HepG2 (cell line): ENCODE results near the gene CHID1. TPM values are rescaled to one million over a fixed set of nuclear protein-coding genes. Genes with fewer than 3 reads are reported as not detected.

ENCODE experiments used
- ATAC-seq: fragments of 200-7000 bp; cut with Tn5 transposase; 3 replicates; pipeline ENCODE4 v1.9.1; 2020; ENCODE audit warnings: mild to moderate bottlenecking, moderate library complexity
- BruUV-seq: library from RNA; stranded (reverse); fragments of 400-500 nt; replicated peaks from 2 replicates; lab custom pipeline; 2021; lab: Mats Ljungman, UMichigan
- CTCF ChIA-PET: fragments of 300-600 bp; formaldehyde crosslinking; extraction: SDS; loops from one replicate; lab custom pipeline; 2021; ENCODE audit warnings: low total read pairs, inconsistent platforms, low intra/inter-chr PET ratio; lab: Yijun Ruan, JAX
- POLR2A ChIA-PET: fragments of 350-600 bp; sonication (Branson Sonifier 250); formaldehyde crosslinking; loops from one replicate; lab custom pipeline; 2020; ENCODE audit warnings: antibody characterized with exemption, inconsistent platforms; lab: Yijun Ruan, JAX
- DNase-seq: peaks from one replicate; pipeline ENCODE4 v3.0.0-alpha.2; 2015; ENCODE audit warnings: low spot score
- FAIRE-seq: peaks from 3 replicates; lab custom pipeline; 2011; peaks lifted over from hg19 to GRCh38; lab: Jason Lieb, UNC
- H2AFZ ChIP-seq: one replicate; pipeline ENCODE4 v1.6.1; 2011; ENCODE audit warnings: low read length, inconsistent platforms
- H3K27ac ChIP-seq: fragments of 300-600 bp; 3 replicates; pipeline ENCODE4 v1.8.0; 2011; ENCODE audit warnings: mixed run types, mild to moderate bottlenecking, mixed read lengths, low read length, inconsistent platforms; ENCODE audit not compliant: insufficient read depth; ENCODE audit errors: extremely low read length
- H3K27me3 ChIP-seq, 2 experiments: fragments of 200-600 bp in 1 of 2; 2 replicates in 1 of 2; 3 replicates in 1 of 2; pipeline versions ENCODE4 v1.6.0 to v1.8.0; 2011; ENCODE audit warnings: low read length in 2 of 2, mild to moderate bottlenecking in 2 of 2, moderate library complexity in 2 of 2, inconsistent platforms in 1 of 2; ENCODE audit not compliant: insufficient read depth in 2 of 2, control insufficient read depth in 1 of 2
- H3K36me3 ChIP-seq, 2 experiments: fragments of 200-600 bp in 1 of 2; replicated peaks in 1 of 2; 2 replicates in 1 of 2; 3 replicates in 1 of 2; pipeline versions ENCODE4 v1.5.1 to v1.8.0; 2011; ENCODE audit warnings: low read length in 2 of 2, inconsistent platforms in 1 of 2; ENCODE audit not compliant: insufficient read depth in 2 of 2, control insufficient read depth in 1 of 2
- H3K4me1 ChIP-seq: 2 replicates; pipeline ENCODE4 v1.5.1; 2012; ENCODE audit warnings: low read length, inconsistent platforms; ENCODE audit not compliant: insufficient read depth
- H3K4me2 ChIP-seq: 2 replicates; pipeline ENCODE4 v1.6.0; 2011; ENCODE audit warnings: low read depth, low read length, inconsistent platforms
- H3K4me3 ChIP-seq, 3 experiments: fragments of 200-600 bp in 1 of 3; sonication (generic), shearing (Covaris generic) in 1 of 3; replicated peaks in 1 of 3; 2 replicates each; pipeline ENCODE4 v1.5.1; 2011 to 2016; ENCODE audit warnings: low read length in 3 of 3, inconsistent platforms in 2 of 3, low read depth in 2 of 3, mild to moderate bottlenecking in 2 of 3, control low read depth in 1 of 3, mixed read lengths in 1 of 3; ENCODE audit not compliant: insufficient read depth in 1 of 3
- H3K79me2 ChIP-seq: one replicate; pipeline ENCODE4 v1.6.1; 2011; ENCODE audit warnings: low read length, inconsistent platforms; ENCODE audit not compliant: insufficient read depth
- H3K9ac ChIP-seq: 2 replicates; pipeline ENCODE4 v1.6.0; 2011; ENCODE audit warnings: mild to moderate bottlenecking, low read depth, low read length, inconsistent platforms; ENCODE audit not compliant: insufficient read depth
- H3K9me3 ChIP-seq: 2 replicates; pipeline ENCODE4 v1.5.1; 2012; ENCODE audit warnings: mild to moderate bottlenecking, low read length
- H4K20me1 ChIP-seq: 2 replicates; pipeline ENCODE4 v1.6.0; 2011; ENCODE audit warnings: inconsistent platforms, mild to moderate bottlenecking, low read length, moderate library complexity; ENCODE audit not compliant: insufficient read depth
- AGO1 ChIP-seq: fragments of 200-400 bp; formaldehyde crosslinking; IDR thresholded peaks from 2 replicates; pipeline ENCODE4 v1.6.1; 2017; ENCODE audit warnings: mild to moderate bottlenecking, low read depth, low read length, moderate library complexity; ENCODE audit not compliant: poor library complexity, severe bottlenecking
- ATF6 ChIP-seq: sonication (generic); formaldehyde crosslinking; conservative IDR thresholded peaks from 2 replicates; pipeline ENCODE4 v1.4.0; 2020; ENCODE audit warnings: missing genetic modification reagents
- CTCF ChIP-seq: sonication (generic); formaldehyde crosslinking; IDR thresholded peaks from 2 replicates; pipeline ENCODE4 v1.5.0; 2020; ENCODE audit warnings: mild to moderate bottlenecking, missing genetic modification reagents, moderate library complexity
- ELF4 ChIP-seq: sonication (generic); formaldehyde crosslinking; IDR thresholded peaks from 2 replicates; pipeline ENCODE4 v1.5.0; 2020; ENCODE audit warnings: missing genetic modification reagents, mild to moderate bottlenecking, moderate library complexity, borderline replicate concordance
- MEF2D ChIP-seq: sonication (generic); formaldehyde crosslinking; IDR thresholded peaks from 2 replicates; pipeline ENCODE4 v1.5.1; 2020; ENCODE audit warnings: mild to moderate bottlenecking, missing genetic modification reagents
- MTA3 ChIP-seq: sonication (generic); formaldehyde crosslinking; IDR thresholded peaks from 2 replicates; pipeline ENCODE4 v1.4.0; 2020; ENCODE audit warnings: missing genetic modification reagents
- ZNF251 ChIP-seq: sonication (generic); formaldehyde crosslinking; IDR thresholded peaks from 2 replicates; pipeline ENCODE4 v1.9.0; 2021; ENCODE audit warnings: mild to moderate bottlenecking, missing genetic modification reagents
- ZNF513 ChIP-seq: sonication (generic); formaldehyde crosslinking; conservative IDR thresholded peaks from 2 replicates; pipeline ENCODE4 v1.5.0; 2020; ENCODE audit warnings: missing genetic modification reagents
- ZNF652 ChIP-seq: IDR thresholded peaks from 2 replicates; pipeline ENCODE4 v1.6.1; 2016; ENCODE audit warnings: low read depth, borderline replicate concordance
- WGBS: methylation state at CpG from one replicate; pipeline ENCODE4 v1.1.6; 2017; ENCODE audit warnings: low lambda C conversion rate; 5-methylcytosine and 5-hydroxymethylcytosine counted together
- in situ Hi-C: cut with HindIII; loops from 2 replicates; pipeline ENCODE4 v1.10.0; 2017; ENCODE audit warnings: low pct_unique_long_range_greater_than_20kb; ENCODE audit not compliant: extremely low pct_ligation_motif_present
- intact Hi-C: fragments of 100-400 bp; cut with micrococcal nuclease; formaldehyde crosslinking; loops from one replicate; pipeline ENCODE4 v1.10.0; 2022; ENCODE audit not compliant: unreplicated experiment
- polyA plus RNA-seq, 8 experiments: library from polyadenylated mRNA; depleted of rRNA in 3 of 8; stranded (reverse) in 7 of 8; unstranded in 1 of 8; fragments of >200 nt; fragmentation: Illumina TruSeq in 4 of 8; extraction: Trizol in 4 of 8; gene quantifications; 2 replicates each; pipeline versions ENCODE4 v1.2.1 to v1.2.3, GENCODE V29; 2011 to 2016; ENCODE audit warnings: low read depth in 4 of 8, missing spikeins in 1 of 8, mixed read lengths in 1 of 8; ENCODE audit not compliant: insufficient read depth in 1 of 8
- total RNA-seq, 5 experiments: library from RNA; depleted of rRNA; stranded (reverse); fragments of >200 nt; fragmentation: Illumina TruSeq; extraction: Trizol; gene quantifications; 2 replicates each; pipeline ENCODE4 v1.2.3, GENCODE V29; 2016; ENCODE audit warnings: low read depth in 1 of 5
- TF ChIP-seq, protein P1 (sequence below): sonication (generic); formaldehyde crosslinking; IDR thresholded peaks from 2 replicates; pipeline ENCODE4 v1.4.0; 2020; ENCODE audit warnings: mild to moderate bottlenecking, missing genetic modification reagents

CHID1 gene
- total and polyA plus RNA-seq, 2 of the 13 experiments (the other 11 are each of a cell fraction or from before 2014, with no cell fraction given): 65.1 to 93.6 TPM

DNA sequence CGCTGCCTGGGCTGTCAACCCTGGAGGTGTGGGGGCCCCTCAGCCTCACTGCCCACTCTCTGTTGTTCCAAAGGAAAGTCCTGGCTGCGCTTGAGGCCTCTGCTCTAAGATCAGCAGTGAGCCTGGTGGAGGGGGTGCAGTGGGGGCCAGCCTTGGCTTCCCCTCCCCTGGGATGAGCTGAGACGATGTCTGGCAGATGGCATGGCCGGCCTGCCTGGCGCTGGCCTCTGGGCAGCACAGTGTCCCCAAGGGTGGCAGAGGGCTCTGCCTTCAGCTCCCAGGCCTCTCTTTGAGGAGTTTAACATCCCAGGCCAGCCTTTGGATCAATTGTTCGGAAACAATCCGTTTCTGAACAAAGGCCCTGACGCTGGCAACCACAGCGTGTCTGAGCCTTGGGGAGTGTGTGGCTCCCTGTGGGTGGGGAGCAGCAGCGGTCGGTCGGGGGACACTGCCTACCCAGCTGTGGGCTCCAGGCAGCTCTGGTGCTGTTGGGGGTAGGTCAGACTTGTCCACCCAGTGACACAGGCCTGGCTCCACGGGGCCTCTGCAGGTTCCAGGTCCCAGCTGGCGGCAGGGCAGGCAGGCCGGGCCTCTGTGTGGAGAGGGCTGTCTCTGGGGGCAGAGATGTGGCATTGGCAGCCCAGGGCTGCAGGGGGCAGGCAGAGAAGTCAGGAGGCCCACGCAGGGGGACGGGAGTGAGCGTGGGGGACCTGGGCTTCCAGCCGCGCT, 55.8 kb downstream of the CHID1 start (continued):
- no peak for TF ChIP-seq ZNF513
- TF ChIP-seq ZNF251 (CRISPR knock-in tag): no peak
- no peak for TF ChIP-seq AGO1
- no peak for TF ChIP-seq MEF2D (CRISPR knock-in tag)
- no peak for TF ChIP-seq ZNF652 (CRISPR knock-in tag)
- no peak for TF ChIP-seq MTA3 (CRISPR knock-in tag)
- TF ChIP-seq ELF4 (CRISPR knock-in tag): no peak

- ATAC-seq (no peak), DNase-seq (no peak), FAIRE-seq (no peak)
- no TSS peak for BruUV-seq
- Histone ChIP-seq H3K4me1 (no peaks in the 10 kb centered on the region), H2AFZ (no peak overlapping the region), H3K79me2 (no peaks in the 10 kb centered on the region), H3K9ac (no peak overlapping the region), H3K9me3 (no peaks in the 10 kb centered on the region), H3K4me3 (no peak overlapping the region), H3K36me3 (no peaks in the 10 kb centered on the region; a peak in 2 of 5 replicates), H3K27me3 (no peaks in the 10 kb centered on the region), H3K27ac (no peak overlapping the region), H4K20me1 (no peaks in the 10 kb centered on the region; the same call in 1 of the 2 replicates), H3K4me2 (no peak overlapping the region)
- WGBS: 97% methylated on average over 12 of the region's 27 CpGs
- in situ Hi-C loops: no loop called here
- intact Hi-C loops: no loop called here
- CTCF ChIA-PET: no interaction called here
- POLR2A ChIA-PET: interaction anchor here (1.7 kb wide), 1 partner anchor 28 kb away, joined by 4 read pairs; no protein-coding TSS in a partner anchor
- TF ChIP-seq CTCF (CRISPR knock-in tag) (no peak), ATF6 (no peak)
- TF ChIP-seq, protein P1, sequence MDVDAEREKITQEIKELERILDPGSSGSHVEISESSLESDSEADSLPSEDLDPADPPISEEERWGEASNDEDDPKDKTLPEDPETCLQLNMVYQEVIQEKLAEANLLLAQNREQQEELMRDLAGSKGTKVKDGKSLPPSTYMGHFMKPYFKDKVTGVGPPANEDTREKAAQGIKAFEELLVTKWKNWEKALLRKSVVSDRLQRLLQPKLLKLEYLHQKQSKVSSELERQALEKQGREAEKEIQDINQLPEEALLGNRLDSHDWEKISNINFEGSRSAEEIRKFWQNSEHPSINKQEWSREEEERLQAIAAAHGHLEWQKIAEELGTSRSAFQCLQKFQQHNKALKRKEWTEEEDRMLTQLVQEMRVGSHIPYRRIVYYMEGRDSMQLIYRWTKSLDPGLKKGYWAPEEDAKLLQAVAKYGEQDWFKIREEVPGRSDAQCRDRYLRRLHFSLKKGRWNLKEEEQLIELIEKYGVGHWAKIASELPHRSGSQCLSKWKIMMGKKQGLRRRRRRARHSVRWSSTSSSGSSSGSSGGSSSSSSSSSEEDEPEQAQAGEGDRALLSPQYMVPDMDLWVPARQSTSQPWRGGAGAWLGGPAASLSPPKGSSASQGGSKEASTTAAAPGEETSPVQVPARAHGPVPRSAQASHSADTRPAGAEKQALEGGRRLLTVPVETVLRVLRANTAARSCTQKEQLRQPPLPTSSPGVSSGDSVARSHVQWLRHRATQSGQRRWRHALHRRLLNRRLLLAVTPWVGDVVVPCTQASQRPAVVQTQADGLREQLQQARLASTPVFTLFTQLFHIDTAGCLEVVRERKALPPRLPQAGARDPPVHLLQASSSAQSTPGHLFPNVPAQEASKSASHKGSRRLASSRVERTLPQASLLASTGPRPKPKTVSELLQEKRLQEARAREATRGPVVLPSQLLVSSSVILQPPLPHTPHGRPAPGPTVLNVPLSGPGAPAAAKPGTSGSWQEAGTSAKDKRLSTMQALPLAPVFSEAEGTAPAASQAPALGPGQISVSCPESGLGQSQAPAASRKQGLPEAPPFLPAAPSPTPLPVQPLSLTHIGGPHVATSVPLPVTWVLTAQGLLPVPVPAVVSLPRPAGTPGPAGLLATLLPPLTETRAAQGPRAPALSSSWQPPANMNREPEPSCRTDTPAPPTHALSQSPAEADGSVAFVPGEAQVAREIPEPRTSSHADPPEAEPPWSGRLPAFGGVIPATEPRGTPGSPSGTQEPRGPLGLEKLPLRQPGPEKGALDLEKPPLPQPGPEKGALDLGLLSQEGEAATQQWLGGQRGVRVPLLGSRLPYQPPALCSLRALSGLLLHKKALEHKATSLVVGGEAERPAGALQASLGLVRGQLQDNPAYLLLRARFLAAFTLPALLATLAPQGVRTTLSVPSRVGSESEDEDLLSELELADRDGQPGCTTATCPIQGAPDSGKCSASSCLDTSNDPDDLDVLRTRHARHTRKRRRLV (CRISPR knock-in tag): no peak
These were observed 56.7 kb downstream of the CHID1 start for GRCh38 chr11:853682-854448.
